Effector CD8-positive, alpha-beta T cell (primary cell): ENCODE measurements around the gene PTGIS.

ENCODE experiments used
- DNase-seq: peaks from one replicate; lab custom pipeline; 2025; lab: John Stamatoyannopoulos, UW

PTGIS gene

GRCh38 chr20:49469060-49469459 is 98.9 kb downstream of the PTGIS start:
- no peak for DNase-seq

DNA sequence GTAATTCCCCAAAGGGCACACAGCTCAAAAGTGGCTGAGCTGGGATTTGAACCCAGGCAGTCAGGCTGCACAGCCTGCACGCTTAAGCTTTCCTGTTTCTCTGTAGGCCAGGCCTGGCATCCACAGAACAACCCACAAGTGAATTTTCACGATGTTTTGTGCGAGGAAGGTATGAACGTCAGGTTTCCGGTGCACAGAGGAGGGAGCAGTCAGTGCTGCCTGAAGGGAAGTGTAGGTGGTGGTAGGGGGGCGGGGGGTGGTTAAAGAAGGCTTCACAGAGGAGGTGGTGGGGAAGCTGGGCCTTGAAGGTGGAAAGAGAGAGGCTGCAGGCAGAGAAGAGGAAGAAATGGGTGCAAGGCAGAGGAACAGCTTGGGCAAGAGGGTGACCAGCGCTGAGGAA is 99.5 kb downstream of the PTGIS start:
- no peak for DNase-seq

GRCh38 chr20:49466114-49466912 is 101.6 kb downstream of the PTGIS start:
- DNase-seq: no peak

DNA sequence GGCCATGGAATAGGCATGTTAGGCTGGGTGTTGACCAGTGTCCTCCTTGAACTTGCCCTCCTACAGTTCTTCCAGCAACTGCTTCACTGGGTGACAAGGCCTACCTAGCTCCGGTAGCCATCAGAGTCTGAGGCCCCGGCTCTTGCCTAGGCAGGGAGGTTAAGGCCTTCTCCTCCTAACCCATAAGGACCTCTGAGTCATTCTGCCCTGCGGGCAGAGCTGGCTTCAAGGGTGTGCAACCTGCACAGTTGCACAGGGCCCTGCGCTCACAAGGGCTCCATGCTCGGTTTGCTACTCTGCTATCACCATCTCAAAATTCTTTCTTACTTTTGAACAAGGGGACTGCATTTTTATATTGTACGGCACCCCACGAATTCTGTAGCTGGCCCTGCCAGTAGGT is 103.4 kb downstream of the PTGIS start:
- no peak for DNase-seq

DNA sequence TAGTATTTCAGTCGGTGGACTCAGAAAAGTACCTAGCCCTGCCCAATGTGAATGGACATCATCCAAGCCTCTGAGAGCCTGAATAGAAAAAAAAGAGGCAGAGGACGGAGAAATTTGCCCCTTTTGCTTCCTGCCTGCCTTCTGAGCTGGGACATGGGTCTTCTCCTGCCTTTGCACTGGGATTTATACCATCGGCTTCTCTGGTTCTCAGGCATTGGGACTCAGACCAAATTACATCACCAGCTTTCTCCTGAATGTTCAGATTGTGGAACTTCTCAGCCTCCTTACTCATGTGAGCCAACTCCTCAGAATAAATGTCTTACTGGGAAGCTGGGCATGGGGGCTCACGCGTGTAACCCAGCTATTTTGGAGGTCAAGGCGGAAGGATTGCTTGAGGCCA is 105.3 kb downstream of the PTGIS start:
- DNase-seq: no peak

GRCh38 chr20:49461894-49462620 is 105.9 kb downstream of the PTGIS start:
- no peak for DNase-seq

DNA sequence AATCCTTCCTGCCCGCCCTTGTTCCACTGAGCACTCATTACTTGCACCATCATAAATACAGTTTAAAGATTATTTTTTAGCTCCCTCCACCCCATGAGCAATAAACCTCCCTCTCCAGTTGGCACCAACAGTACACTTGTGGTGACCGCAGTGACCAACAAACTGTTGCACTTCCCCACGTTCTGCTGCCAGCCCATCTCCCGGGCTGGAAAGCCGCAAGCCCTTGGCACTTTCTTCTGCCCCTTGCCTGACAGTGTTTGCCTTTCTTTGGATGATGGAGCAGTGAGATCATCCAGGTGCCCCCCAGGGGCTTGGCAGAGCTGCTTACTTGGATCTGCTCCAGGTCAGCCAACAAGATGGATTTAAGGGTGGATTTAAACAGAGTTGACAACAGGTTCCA is 107.0 kb downstream of the PTGIS start:
- DNase-seq: no peak

DNA sequence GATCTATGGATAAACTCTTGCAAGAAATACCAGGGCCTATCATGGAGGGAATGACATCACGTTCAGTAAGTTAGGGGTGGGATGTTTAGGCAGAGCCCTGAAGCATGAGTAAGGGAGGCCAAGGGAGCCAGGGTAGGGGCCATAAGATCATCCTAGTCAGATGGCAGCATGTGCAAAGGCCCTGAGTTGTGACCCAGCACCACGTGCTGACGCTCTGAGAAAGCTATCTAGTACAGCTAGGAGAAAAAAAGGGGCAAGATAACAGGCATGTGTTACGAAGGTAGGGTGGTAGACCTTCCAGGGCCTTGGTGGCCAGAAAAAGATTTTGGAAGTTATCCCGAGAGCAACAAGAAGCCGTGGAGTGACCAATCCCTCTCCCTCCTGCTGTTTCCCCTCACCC is 107.8 kb downstream of the PTGIS start:
- DNase-seq: no peak

DNA sequence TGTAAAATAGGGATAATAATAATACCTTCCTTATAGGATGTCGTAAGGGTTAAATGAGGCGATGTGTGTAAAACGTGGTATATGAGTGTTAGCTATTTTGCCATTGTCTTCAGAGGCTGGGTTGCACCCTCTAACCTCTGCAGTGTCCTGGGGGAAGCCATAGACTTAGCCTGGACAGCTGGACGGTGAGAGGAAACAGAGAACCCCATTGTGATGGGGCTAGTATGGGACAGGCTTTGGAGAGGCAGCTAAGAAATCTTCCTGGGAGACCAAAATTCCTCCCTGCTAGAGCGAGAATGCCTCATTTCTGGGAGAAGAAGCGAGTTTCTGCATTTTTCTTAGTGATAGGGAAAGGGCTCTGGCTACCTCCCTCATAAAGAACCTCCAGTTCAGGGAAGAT is 108.3 kb downstream of the PTGIS start:
- no peak for DNase-seq

DNA sequence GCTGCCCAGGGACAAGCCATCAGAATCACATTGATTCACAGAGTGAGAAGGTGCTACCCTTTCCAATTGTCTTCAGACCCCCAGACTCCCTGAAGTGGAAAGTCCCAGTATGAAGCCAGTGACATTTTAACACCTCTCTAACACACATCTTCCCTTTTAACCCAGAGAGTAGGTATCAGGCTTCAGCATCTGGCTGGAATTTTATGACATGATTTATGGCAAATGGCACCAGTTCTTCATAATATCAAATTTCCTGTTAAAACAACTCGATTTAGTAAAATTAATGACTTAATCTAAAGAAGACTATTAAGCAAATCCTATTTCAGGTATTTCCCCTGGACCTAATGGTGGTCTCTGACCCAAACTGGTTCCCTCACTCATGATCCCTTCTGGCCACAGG is 110.5 kb downstream of the PTGIS start:
- no peak for DNase-seq

GRCh38 chr20:49456646-49457045 is 111.3 kb downstream of the PTGIS start:
- no peak for DNase-seq

DNA sequence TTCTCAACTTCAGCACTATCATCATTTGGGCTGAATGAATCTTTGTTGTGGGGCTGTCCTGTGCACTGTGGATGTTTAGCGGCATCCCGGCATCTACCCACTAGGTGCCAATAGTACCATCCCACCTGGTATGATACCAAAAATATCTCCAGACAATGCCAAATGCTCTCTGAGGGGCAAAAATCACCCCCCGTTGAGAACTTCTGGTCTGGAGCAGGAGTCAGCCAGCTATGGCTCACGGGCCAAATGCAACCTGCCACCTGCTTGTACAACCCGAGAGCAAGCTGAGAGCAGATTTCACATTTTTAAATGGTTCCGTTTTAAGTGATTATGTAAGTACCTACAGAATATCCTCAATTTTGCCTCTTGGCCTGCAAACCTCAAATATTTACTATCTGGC is 112.2 kb downstream of the PTGIS start:
- DNase-seq: no peak
